Spleen (tissue), 11 donors: ENCODE data around the gene ANKS1B. TPM values are rescaled to one million over a fixed set of nuclear protein-coding genes. Genes with fewer than 3 reads are reported as not detected.

ENCODE experiments used
- DNase-seq: peaks from one replicate; pipeline ENCODE4 v3.0.0-alpha.2; 2020
- H3K27ac ChIP-seq, 8 donors: fragments of 200-600 bp; sonication (generic) in 7 of 8; 1 replicate in 4 of 8; 2 replicates in 4 of 8; pipeline versions ENCODE4 v1.5.0 to v1.8.0; 2016 to 2021; ENCODE audit warnings: inconsistent platforms in 4 of 8, mild to moderate bottlenecking in 4 of 8, moderate library complexity in 1 of 8
- H3K27me3 ChIP-seq, 7 donors: fragments of 200-600 bp; sonication (generic) in 6 of 7; replicated peaks in 1 of 7; 1 replicate in 4 of 7; 2 replicates in 3 of 7; pipeline versions ENCODE4 v1.5.0 to v1.8.0; 2016 to 2021; ENCODE audit warnings: inconsistent platforms in 3 of 7, mild to moderate bottlenecking in 1 of 7
- H3K36me3 ChIP-seq, 6 donors: fragments of 200-600 bp; sonication (generic) in 5 of 6; 1 replicate in 4 of 6; 2 replicates in 2 of 6; pipeline versions ENCODE4 v1.5.0 to v1.8.0; 2016 to 2021; ENCODE audit warnings: inconsistent platforms in 2 of 6
- H3K4me1 ChIP-seq, 6 donors: fragments of 200-600 bp; sonication (generic) in 5 of 6; 1 replicate in 3 of 6; 2 replicates in 3 of 6; pipeline versions ENCODE4 v1.5.0 to v1.8.0; 2016 to 2021; ENCODE audit warnings: inconsistent platforms in 3 of 6
- H3K4me3 ChIP-seq, 8 donors: fragments of 200-600 bp; sonication (generic) in 7 of 8; 1 replicate in 4 of 8; 2 replicates in 4 of 8; pipeline versions ENCODE4 v1.5.0 to v1.8.0; 2016 to 2021; ENCODE audit warnings: inconsistent platforms in 4 of 8, mild to moderate bottlenecking in 4 of 8, moderate library complexity in 2 of 8
- H3K9me3 ChIP-seq, 8 donors: fragments of 200-600 bp; sonication (generic) in 7 of 8; 1 replicate in 4 of 8; 2 replicates in 4 of 8; pipeline versions ENCODE4 v1.5.0 to v1.8.0; 2016 to 2021; ENCODE audit warnings: inconsistent platforms in 4 of 8
- CTCF ChIP-seq, 11 experiments: fragments of 200-600 bp in 7 of 11; fragments of 450-650 bp in 4 of 11; sonication (generic) in 4 of 11; IDR thresholded peaks in 8 of 11; conservative IDR thresholded peaks in 3 of 11; 1 replicate in 7 of 11; 2 replicates in 4 of 11; pipeline versions ENCODE4 v1.4.0 to v1.8.0; 2016 to 2021; ENCODE audit warnings: antibody characterized with exemption in 11 of 11, inconsistent platforms in 4 of 11, mild to moderate bottlenecking in 1 of 11
- POLR2A ChIP-seq, 3 donors: fragments of 450-650 bp; IDR thresholded peaks; one replicate each; pipeline ENCODE4 v1.5.1; 2017; ENCODE audit warnings: antibody characterized with exemption in 3 of 3, mild to moderate bottlenecking in 1 of 3
- POLR2AphosphoS5 ChIP-seq, 3 donors: sonication (generic); formaldehyde crosslinking; IDR thresholded peaks; one replicate each; pipeline ENCODE4 v1.5.1; 2017; ENCODE audit warnings: antibody characterized with exemption in 3 of 3
- WGBS, 5 donors: extraction: QIAGEN DNeasy Blood & Tissue Kit in 3 of 5; methylation state at CpG; one replicate each; pipeline versions ENCODE4 v1.1.5 to v1.1.7; 2013 to 2018; 5-methylcytosine and 5-hydroxymethylcytosine counted together
- intact Hi-C: fragments of 100-400 bp; cut with DNase I; formaldehyde crosslinking; loops from one replicate; pipeline ENCODE4 v1.15.0; 2023; ENCODE audit warnings: low total_unique reads
- polyA plus RNA-seq, 3 donors: library from polyadenylated mRNA; stranded (reverse); fragments of 200-250 nt; gene quantifications; one replicate each; pipeline ENCODE4 v1.2.1, GENCODE V29; 2013
- total RNA-seq, 7 donors: library from RNA; depleted of rRNA in 3 of 7; stranded (reverse); fragments of >200 nt in 3 of 7; fragmentation: NEBNext Ultra II Directional in 4 of 7; extraction: Animal tissue kit (Norgen Biotek cat#: 25700) in 4 of 7; gene quantifications; one replicate each; pipeline versions ENCODE4 v1.1.0 to v1.2.1, GENCODE V29; 2016 to 2021
- donor health status: healthy with polysubstance abuse.
- donor health status: DM: no; HTN: no; CAD: no; lungs with moderate emphysema.
- donor health status: DM: no; HTN: no; CAD: no.
- donor health status: Bipolar disorder and iron deficiency.
- donor health status: healthy.
- donor health status: DM: no; HTN: no; CAD: no.
- donor health status: DM: yes; HTN: yes; CAD: no.

ANKS1B gene
- total and polyA plus RNA-seq, 10 donors, result 0.21 to 8.0 (median 4.2) TPM

GRCh38 chr12:99142651-99143050 is 842.1 kb downstream of the ANKS1B start:
- no peaks in the 10 kb centered on the region for H3K27me3 ChIP-seq
- no peak for TF ChIP-seq CTCF (IDR thresholded peaks at IDR 0.05 in 8 of 11, conservative IDR thresholded peaks at IDR 0.05 in 3 of 11)
- TF ChIP-seq POLR2A (IDR thresholded peaks at IDR 0.05), result no peak
- TF ChIP-seq POLR2AphosphoS5 (IDR thresholded peaks at IDR 0.05), result no peak

GRCh38 chr12:99140017-99140720 is 844.6 kb downstream of the ANKS1B start:
- Histone ChIP-seq H3K27ac (no peak overlapping the region), H3K9me3 (no peaks in the 10 kb centered on the region), H3K27me3 (no peaks in the 10 kb centered on the region), H3K4me1 (no peaks in the 10 kb centered on the region), H3K36me3 (no peaks in the 10 kb centered on the region), H3K4me3 (no peak overlapping the region)
- DNase-seq, result no peak
- whole genome bisulfite sequencing, 5 donors, result 84 to 90% (median 88%) methylated on average over 7 of the region's 7 CpGs
- intact Hi-C loops, result no loop called here
- TF ChIP-seq POLR2A (IDR thresholded peaks at IDR 0.05) (no peak), CTCF (IDR thresholded peaks at IDR 0.05 in 8 of 11, conservative IDR thresholded peaks at IDR 0.05 in 3 of 11) (no peak), POLR2AphosphoS5 (IDR thresholded peaks at IDR 0.05) (no peak)

More at GRCh38 chr12:99142651-99143050, 842.1 kb downstream of the ANKS1B start:
- H3K9me3 ChIP-seq, result no peaks in the 10 kb centered on the region
- no peak overlapping the region for H3K27ac ChIP-seq
- H3K4me3 ChIP-seq, result no peak overlapping the region
- intact Hi-C loops, result no loop called here
- no peaks in the 10 kb centered on the region for H3K36me3 ChIP-seq
- DNase-seq, result no peak
- H3K4me1 ChIP-seq, result peaks cover 0 to 3% (median 0%) of the 10 kb centered on the region in 6 donors

- no peak for TF ChIP-seq CTCF (IDR thresholded peaks at IDR 0.05 in 8 of 11, conservative IDR thresholded peaks at IDR 0.05 in 3 of 11)
- no peak for TF ChIP-seq POLR2AphosphoS5 (IDR thresholded peaks at IDR 0.05)
- no peak for TF ChIP-seq POLR2A (IDR thresholded peaks at IDR 0.05)
- Histone ChIP-seq H3K4me1 (no peaks in the 10 kb centered on the region), H3K27me3 (no peaks in the 10 kb centered on the region), H3K27ac (no peak overlapping the region), H3K36me3 (no peaks in the 10 kb centered on the region), H3K9me3 (no peaks in the 10 kb centered on the region), H3K4me3 (no peak overlapping the region)
- no peak for DNase-seq
- intact Hi-C loops, result no loop called here
- WGBS, 5 donors, result 79 to 92% (median 84%) methylated on average over 4 of the region's 4 CpGs
Observed at GRCh38 chr12:99138393-99138792, 846.3 kb downstream of the ANKS1B start.

- DNase-seq, result no peak
- H3K4me1 ChIP-seq, result no peaks in the 10 kb centered on the region
- intact Hi-C loops, result no loop called here
- H3K27me3 ChIP-seq, result no peaks in the 10 kb centered on the region
- TF ChIP-seq POLR2A (IDR thresholded peaks at IDR 0.05) (no peak), CTCF (IDR thresholded peaks at IDR 0.05 in 8 of 11, conservative IDR thresholded peaks at IDR 0.05 in 3 of 11) (no peak), POLR2AphosphoS5 (IDR thresholded peaks at IDR 0.05) (no peak)
- H3K4me3 ChIP-seq, result no peak overlapping the region
- no peaks in the 10 kb centered on the region for H3K36me3 ChIP-seq
- H3K9me3 ChIP-seq, result no peaks in the 10 kb centered on the region
- peak overlapping the region in 4 of 8 donors; percentile 10 to 56 (median 42) for H3K27ac ChIP-seq
- WGBS, 5 donors, result 44 to 50% (median 46%) methylated on average over 8 of the region's 8 CpGs
Observed at GRCh38 chr12:99137124-99137855, 847.4 kb downstream of the ANKS1B start.
